ENCODE data around the gene CTDSP1.

The CTDSP1 gene

DNA sequence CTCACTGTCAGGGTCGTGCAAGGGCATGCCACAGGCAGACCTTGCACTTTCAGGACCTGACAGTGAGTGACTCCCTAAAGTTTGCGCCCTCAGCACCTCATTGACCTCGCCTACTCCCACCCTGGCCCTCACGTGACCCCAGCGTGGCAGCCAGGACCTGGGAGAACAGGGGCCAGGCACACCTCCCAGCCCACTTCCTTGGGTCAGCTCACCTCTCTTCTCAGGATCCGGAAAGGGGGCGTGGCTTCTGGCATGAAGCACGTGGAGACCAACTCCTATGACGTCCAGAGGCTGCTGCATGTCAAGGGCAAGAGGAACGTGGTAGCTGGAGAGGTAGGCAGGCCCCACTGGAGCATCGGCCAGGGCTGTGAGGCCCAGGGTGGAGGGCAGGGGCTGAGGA lies 28.1 kb downstream of the CTDSP1 start:
- no peak for DNase-seq

DNA sequence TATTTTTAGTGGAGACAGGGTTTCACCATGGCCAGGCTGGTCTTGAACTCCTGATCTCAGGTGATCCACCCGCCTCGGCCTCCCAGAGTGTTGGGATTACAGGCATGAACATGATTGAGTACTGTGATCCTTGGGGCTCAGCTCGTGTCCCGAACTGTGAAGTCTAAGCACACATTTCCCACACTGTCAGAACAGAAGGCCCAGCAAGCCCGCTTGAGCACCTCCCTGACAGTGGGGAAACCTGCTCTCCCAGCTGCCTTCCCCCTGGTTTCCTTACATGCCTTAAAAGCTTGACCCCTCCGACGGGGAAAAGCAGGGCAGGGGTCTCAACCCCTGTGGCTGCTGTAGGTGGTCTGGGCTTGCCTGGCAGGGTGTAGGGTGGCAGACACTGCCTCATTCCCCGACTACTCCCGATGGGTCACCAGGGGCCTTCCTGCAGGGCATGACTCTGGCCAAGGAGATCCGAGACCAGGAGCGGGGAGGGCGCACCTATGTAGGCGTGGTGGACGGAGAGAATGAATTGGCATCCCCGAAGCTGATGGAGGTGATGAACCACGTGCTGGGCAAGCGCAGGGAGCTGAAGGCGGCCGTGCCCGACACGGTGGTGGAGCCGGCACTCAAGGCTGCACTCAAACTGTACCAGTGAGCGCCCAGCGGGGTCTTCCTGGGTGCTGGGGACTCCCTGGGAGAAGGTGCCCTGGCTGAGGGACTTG lies 29.3 kb downstream of the CTDSP1 start:
- no peak for DNase-seq

DNA sequence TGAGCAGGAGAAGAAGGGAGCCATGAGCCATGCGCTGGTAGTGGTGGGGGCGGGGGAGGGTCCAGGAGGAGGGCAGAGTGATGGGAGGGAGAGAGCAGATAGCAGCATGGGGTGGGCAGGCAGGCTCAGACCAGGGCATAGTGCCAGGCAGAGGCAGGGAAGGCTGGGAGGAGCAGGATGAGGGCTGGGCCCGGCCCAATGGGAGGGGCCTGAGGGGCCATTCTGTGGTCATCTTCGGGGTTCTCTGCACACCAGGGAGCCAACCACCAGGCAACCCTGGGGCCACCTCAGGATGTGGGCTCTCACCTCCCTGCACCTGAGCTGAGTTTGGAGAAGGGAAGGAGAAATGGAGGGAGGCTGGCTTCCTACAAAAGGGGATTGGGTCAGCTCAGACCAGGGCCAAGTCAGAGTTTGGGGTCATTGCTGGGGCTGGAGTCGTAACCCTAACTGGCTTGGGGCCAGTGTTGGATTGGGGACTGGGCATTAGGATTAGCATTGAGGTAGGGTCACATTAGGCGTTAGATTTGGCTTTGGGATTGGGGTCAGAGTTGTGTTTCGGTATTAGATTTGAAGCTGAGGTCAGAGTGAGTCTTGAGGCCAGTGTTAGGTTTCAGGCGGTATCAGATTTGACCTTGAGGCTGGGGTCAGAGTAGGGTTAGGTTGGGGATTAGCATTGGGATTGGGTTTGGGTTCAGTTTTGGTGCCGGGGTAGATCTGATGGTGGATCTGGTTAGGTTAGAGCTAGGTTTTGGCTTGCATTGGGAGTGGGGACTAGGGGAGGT lies 30.4 kb downstream of the CTDSP1 start:
- DNase-seq, result no peak

DNA sequence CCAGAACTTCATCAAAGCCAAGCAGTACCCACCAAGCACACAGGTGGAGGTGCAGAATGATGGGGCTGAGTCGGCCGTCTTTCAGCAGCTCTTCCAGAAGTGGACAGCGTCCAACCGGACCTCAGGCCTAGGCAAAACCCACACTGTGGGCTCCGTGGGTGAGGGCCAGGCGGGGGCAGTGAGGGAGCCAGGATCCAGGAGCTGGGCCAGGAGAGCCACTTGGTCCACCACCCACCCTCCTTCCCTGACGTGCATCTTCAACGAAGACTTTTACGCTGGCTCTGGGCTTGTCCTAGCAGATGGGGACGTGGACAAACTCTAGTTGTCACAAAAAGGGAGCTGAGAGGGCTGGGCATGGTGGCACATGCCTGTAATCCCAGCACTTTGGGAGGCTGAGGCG lies 31.1 kb downstream of the CTDSP1 start:
- no peak for DNase-seq

DNA sequence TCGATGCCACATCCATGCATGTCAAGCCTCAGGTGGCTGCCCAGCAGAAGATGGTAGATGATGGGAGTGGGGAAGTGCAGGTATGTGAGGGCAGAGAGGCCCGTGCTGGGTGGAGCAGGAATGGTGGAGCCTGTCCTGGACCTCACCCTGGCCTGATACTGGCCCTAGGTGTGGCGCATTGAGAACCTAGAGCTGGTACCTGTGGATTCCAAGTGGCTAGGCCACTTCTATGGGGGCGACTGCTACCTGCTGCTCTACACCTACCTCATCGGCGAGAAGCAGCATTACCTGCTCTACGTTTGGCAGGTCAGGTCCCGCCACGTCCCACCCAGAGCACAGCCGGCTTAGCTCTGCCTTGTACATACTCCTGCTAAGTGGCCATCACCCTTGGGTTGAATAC lies 32.2 kb downstream of the CTDSP1 start:
- DNase-seq, result no peak

DNA sequence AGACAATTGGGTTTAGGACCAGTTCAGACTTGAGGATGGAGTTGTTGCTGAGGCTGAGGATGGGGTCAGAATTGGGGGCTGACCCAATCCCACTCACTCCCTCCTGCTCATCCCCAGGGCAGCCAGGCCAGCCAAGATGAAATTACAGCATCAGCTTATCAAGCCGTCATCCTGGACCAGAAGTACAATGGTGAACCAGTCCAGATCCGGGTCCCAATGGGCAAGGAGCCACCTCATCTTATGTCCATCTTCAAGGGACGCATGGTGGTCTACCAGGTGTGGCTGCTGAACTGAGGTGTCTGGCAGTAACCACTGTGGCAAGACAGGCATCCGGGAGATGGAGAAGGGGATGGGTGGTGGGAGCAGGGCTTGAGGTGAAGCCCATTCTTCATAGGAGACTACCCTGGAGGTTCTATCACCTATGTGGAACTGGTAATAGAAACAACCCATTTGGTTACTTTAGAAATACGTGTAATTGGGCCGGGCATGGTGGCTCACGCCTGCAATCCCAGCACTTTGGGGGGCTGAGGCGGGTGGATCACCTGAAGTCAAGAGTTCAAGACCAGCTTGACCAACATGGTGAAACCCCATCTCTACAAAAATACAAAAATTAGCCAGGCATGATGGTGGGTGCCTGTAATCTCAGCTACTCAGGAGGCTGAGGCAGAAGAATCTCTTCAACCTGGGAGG lies 33.2 kb downstream of the CTDSP1 start:
- DNase-seq, result no peak

DNA sequence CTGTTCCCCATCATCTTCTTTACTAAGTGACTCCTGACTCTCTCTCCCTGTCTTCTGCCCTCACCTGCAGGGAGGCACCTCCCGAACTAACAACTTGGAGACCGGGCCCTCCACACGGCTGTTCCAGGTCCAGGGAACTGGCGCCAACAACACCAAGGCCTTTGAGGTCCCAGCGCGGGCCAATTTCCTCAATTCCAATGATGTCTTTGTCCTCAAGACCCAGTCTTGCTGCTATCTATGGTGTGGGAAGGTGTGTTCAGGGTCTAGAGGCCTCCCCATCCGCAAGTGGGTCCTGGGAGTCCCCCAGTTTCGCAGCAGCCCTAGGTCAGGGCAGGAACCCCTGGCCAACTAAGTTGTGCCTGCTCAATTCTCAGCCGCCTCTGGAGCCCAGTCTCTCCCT lies 34.8 kb downstream of the CTDSP1 start:
- no peak for DNase-seq

DNA sequence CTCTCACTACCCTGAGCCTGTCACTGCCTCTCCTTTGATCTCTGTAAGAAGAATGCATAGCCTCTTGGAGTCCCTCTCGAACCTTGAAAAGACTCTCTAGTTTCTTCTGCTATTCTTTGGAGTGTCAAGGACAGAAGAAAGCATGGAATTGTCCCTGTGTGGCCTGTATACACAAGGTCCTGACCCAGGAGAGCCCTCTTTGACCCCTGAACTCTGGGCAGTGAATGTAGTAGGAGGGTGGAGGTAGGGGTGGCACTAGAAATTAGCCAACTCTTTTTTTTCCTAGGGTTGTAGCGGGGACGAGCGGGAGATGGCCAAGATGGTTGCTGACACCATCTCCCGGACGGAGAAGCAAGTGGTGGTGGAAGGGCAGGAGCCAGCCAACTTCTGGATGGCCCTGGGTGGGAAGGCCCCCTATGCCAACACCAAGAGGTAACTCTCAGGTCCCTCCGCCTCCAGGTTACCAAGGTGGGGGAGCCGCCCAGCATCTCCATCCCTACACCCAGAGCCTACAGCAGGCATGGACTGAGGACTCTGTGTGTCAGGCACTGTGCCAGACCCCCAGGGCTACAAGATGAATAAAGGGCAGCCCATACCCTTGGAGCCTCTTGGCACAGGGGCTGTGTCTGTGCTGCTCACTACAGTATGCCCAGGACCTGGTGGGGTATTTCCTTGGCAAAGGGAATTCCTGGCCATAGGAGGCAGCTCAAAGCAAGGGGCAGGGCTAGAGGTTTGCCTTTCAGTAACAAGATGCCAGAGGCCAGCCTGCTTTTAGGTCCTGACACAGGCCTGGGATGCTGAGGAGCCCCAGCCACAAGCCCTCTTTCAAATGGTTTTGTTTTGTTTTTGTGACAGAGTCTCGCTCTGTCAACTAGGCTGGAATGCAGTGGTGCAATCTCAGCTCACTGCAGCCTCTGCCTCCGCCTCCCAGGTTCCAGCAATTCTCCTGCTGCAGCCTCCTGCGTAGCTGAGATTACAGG lies 35.6 kb downstream of the CTDSP1 start:
- no peak for DNase-seq

DNA sequence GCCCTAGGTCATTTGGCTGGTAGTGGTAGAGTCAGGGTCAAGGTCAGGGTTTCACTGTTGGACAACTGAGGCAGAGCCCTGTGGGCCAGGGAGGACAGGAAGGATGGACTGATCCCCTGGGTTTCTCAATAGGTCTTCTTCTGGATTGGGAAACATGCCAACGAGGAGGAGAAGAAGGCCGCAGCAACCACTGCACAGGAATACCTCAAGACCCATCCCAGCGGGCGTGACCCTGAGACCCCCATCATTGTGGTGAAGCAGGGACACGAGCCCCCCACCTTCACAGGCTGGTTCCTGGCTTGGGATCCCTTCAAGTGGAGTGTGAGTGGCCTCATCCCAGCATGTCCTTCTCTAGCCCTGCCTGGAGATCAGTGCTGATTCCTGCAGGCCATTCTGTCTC lies 37.3 kb downstream of the CTDSP1 start:
- DNase-seq, result no peak

DNA sequence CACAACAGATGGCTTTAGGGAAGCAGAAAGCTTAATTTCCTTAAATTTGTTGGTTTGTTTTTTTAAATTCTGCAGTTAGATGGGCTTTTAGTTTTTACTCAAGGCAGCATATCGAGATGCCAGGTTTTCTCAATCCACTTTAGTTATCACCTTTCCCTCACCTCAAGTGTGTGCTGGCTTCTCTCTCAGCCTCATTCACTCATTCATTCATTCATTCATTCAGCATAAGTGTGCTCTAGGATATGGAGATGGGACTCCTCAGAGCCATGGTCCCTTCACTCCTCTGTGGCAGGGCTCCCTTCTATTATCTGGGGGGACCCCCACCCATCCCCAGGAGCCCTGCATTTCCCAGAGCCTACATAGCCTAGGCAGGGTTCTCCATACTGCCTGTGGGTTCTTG lies 38.3 kb downstream of the CTDSP1 start:
- DNase-seq, result no peak

DNA sequence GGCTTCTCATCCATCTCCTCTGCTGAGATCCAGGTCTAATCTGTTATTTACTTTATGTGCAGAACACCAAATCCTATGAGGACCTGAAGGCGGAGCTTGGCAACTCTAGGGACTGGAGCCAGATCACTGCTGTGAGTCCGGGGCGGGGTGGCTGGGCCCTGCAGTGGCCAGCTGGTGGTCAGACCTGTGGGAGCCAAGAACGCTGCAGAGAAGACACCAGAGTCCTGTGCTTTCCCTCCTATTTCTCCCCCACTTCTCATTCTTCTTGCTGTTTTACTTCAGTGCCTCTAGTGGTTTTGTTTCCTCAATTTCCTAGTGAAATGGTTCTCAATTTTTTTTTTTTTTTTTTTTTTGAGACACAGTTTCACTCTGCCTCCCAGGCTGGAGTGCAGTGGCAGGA lies 38.9 kb downstream of the CTDSP1 start:
- no peak for DNase-seq

DNA sequence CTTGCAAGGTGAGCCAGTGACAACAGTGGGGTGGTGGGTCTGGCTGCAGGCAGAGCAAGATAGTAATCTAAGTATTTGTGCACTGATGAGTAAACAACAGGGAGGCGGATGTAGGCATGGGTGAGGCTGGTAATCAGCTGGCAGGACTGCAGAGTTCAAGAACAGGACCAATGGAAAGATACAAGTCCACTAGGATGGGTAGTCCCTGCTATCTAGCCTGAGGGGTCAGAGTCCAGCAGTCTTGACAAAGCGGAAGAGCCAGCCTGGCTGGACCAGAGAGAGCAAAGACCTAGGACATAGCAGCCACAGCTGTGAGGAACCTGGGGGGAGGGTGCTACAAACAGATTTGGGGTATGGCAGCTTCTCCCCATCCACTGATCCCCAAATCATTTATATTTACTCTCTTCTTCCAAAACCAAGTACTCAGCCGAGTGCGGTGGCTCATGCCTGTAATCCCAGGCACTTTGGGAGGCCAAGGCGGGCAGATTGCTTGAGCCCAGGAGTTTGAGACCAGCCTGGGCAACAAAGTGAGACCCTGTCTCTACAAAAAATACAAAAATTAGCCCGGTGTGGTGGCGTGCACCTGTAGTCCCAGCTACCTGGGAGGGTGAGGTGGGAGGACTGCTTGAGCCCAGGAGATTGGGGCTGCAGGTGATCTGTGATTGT lies 45.2 kb downstream of the CTDSP1 start:
- no peak for DNase-seq

DNA sequence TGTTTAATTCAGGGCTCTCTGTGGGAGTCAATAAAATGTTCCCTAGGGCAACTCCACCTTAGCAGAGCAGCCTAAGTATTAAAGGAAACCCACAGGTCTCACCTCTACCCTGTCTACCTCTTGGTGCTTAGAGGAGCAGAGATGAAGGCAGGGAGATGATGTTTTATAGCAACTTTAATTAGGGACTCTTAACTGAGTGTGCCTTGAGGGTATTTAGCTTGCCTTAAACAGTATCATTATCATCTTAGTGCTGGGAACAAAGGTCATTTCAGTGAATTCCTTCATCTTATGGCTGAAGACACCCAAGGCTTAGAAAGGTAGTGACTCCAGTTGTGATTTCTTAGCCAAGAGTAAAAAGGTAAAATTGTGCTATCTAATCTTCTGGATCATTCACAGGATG lies 45.9 kb downstream of the CTDSP1 start:
- no peak for DNase-seq

DNA sequence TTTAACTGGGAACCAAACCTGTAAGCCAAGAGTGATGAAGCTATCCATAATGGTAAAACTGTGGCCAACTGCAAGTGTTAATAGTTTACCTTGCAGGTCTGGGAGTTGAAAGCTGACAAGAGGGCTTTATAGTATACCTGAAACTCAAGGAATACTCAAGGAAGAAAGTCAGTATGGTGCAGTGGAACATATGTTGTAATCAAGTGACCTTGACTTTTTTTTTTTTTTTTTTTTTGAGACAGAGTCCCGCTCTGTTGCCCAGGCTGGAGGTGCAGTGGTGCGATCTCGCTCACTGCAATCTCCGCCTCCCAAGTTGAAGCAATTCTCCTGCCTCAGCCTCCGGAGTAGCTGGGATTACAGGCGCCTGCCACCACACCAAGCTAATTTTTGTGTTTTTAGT lies 46.9 kb downstream of the CTDSP1 start:
- no peak for DNase-seq

DNA sequence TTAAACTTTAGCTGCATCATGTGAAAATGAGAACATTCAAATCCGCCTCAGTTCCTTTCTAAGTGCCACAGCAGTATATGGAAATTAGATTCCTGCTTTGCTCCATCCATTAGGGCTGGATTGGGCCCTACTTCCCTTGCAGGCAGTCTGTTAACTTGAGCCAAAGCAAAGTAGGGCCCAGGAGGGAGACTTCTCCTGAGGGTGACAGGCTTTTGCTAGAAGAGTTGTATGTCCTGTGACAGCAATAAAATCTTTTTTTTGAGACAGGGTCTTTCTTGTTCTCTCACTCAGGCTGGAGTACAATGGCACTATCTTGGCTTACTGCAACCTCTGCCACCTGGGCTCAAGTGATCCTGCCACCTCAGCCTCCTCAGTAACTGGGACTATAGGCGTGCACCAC lies 47.4 kb downstream of the CTDSP1 start:
- DNase-seq, result no peak

DNA sequence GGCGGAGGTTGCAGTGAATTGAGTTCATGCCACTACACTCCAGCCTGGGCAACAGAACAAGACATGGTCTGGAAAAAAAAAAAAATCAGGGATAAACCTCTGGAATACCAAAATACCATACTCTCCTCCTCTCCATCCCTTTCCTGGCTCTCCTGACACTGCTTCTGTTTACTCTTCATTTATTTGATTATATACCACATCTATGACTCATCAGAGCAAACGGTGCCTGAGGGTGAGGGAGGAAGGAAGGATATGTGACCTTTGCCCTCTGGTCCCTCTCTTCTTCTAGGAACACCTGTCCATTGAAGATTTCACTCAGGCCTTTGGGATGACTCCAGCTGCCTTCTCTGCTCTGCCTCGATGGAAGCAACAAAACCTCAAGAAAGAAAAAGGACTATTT lies 49.3 kb downstream of the CTDSP1 start:
- DNase-seq, result no peak

DNA sequence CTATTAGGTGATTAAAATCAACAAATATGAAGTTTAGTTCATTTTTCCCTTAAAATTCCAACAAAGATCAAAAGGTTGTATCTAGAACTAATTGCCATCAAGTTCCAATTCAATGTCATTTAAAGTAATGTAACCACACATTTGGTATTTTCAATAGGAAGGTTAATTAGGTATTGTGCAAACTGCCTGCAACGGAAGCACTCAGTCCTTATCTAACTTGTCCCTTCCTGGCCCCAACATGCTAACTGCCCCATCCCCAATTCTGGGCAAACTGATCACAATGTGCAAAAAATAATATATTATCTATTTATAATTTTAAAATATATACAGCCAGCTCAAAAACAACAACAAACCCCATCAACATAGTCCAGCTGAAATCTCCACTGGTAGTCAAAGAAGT lies 52.4 kb downstream of the CTDSP1 start:
- DNase-seq, result no peak

Measured in NCI-H1092 (cell line).